NCI-H2227 (cell line): Measurements from ENCODE around the gene YKT6.
A peak's percentile ranks its signal among the peaks of the same experiment; 100 is the strongest.

ENCODE experiments used
- DNase-seq: peaks from one replicate; lab custom pipeline; 2025; ENCODE audit not compliant: unreplicated experiment; lab: John Stamatoyannopoulos, UW

The YKT6 gene

GRCh38 chr7:44217852-44218402 lies 17.1 kb downstream of the YKT6 start:
- DNase-seq: no peak

GRCh38 chr7:44218418-44219201 lies 17.8 kb downstream of the YKT6 start:
- no peak for DNase-seq

DNA sequence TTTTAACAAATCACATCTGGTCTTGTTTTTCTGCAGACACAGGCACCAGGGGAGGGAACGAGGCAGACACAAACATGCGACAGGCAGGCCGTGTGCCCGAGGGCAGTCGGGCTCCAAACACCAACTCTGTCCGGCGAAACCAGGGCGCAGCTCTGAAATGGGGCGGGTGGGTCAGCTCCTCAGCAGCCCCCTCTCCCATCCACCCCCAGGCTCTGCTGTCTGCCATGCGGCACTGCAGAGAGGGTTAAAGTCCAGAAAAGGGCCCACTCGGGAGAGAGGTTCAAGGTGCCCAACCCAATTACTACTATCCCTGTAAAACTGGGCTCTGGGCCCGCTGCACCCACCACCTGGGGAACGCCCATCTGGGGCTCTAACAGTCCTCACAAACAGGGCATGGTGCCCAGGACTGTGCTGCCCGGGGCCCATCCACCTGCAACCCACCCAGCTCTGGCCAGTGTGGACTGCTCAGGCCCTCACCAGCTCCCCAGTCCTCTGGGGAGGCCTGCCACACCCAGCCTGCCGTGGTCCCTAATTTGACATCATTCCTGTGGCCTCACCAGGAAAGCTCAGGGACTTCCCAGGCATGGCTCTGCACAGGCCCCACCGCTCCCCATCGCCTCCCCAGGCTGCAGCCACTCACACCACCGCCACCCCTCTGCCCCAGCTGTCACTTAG lies 18.7 kb downstream of the YKT6 start:
- DNase-seq: no peak

DNA sequence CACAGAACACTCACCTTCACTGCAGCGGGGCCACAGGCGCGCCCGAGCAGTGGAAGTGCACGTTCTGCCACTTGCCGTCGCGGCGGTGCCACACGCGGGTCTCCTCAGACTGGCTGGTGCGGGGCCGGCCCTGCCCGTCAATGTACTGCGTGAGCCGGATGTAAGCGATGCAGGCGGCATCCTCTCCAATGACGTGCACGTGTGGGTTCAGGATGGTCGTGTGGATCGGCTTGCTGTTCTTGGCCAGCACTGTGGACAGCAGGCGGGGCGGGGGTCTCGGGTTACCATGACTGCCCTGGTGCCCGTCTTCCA lies 19.2 kb downstream of the YKT6 start:
- DNase-seq: no peak

- DNase-seq: no peak
Observed at GRCh38 chr7:44220358-44221112, 19.8 kb downstream of the YKT6 start.

DNA sequence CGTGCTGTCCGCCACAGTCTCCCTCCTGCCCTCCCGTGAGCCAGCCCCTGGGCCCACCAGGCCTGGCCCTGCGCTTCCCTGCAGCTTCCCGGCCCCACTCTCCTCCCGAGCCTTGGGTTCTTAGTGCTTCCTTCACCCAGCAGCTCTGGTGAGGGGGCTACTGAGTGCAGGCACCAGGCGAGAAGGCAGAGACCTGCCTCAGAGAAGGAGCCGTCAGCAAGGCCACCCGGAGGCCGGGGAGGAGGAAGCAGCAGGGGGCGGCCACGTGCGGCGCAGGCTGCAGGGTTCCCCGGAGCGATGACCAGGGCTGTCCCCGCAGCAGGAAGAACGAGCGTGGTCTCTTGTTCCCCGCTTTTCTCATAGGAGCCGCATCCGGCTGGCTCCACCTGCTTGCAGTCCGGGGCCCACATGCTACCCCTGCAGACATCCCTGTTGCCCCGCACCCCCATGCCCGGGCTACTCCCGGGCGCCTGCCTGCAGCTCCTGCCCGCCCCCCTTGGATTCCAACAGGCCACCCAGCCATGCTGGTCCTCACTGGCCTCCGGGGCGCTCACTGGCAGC lies 20.5 kb downstream of the YKT6 start:
- no peak for DNase-seq

DNA sequence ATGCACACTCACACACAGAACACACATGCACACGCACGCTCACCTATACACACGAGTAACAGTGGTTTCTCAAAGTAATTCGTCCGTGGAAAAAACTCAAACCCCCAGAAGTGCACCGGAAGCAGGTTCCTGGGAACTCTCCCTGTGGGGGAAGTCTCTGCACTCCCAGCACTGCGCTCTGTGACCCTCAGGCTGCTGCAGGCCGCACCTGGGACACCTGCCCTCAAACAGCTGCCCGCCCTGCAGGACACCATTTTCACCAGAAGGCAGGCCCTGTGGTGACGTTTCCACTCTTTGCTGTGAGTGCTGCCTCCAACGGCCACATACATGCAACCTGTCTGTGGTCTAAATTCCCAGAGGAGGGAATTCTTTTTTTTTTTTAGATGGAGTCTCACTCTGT lies 21.3 kb downstream of the YKT6 start:
- no peak for DNase-seq

DNA sequence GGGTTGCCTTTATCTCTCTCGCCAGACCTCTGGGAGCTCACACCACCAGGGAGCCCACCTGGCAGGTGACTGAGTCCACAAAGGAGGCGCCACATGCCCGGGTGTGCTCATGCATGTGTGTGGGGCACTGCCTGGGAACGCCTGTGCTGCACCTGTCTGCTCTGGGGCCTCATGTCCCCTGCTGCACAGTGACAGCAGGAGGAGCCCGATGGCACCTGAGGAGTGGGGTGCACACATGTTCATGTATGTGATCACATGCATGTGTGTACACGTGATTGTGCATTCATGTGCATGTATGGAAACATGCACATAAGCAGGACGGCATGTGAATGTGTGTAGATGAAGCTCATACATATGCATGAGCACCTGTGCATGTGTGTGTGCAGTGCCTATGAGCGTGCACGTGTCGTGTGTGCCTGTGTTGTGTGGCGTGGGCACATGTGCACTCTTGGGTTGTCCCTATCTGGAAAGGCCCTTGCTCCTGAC lies 22.0 kb downstream of the YKT6 start:
- no peak for DNase-seq

- DNase-seq: peak; percentile 62
Observed at GRCh38 chr7:44223362-44224079, 22.7 kb downstream of the YKT6 start.

DNA sequence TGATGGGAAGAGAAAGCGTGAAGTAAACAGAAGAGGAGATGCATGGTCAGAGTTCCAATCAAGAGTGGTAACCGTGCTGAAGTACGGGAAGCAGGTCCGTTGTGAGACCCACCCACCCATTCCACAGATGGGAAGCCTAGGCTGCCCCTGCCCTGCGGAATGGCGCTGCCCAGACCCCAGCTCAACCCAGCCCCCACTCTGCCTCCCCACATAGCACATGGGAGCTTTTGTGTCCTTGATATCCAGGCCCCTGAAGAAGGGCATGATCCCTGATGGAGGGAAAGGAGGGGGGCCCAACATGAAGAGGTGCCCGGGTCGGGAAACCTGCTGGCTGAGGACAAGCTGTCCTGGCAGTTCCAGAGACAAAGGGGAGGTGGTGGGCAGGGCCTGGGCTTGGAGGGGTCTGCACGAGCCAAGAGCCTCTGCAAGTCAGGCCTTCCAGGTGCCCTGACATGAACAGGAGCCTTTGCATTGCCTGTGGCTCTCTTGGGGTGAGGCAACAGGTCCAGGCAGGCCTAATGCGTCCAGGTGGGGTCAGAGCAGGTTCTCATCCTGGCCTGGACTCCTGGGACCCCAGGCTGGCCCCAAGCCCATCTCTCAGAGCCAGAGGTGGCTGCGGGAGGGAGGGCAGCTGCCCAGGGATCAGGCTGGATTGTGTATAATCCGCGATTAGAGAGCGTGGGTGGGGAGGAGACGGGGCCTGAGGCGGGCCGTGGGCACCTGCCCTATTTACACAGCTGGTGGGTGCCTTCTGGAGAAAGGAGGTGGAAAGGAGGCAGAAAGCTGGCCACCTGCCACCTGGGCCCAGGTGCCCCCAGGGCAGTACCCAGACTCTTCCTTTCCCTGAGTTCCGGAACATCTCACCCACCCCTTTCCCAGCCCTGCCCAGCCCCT lies 23.5 kb downstream of the YKT6 start:
- DNase-seq: no peak

DNA sequence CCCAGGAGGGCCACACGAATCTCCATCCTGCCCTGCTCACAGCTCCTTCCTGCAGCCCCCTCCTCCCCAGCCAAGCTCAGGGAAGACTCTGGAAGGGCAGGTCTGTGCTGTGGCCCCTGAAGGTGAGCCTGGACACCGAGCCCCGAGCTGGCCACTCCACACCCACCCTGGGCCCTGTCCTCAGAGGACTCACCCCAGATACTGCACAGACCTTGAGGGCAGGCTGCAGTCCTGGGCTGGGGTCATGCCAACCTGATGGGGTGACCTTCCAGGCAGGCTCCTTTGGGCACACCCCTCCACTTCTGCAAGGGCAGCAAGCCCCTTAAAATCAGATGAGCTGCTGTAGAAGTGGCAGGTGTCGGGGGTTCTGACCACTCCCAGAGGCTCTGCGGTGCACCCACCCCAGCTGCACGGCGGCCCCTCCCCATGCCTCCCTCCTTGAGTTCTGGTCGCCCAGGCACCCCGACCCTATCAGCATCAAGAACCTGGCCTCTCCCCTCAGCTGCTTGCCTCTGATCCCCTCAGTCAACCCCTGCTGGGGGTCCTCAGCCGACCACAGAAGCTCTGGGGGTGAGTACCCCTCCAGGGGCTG lies 24.3 kb downstream of the YKT6 start:
- no peak for DNase-seq

- no peak for DNase-seq
Observed at GRCh38 chr7:44225566-44226395, 25.0 kb downstream of the YKT6 start.

GRCh38 chr7:44226396-44226753 lies 25.6 kb downstream of the YKT6 start:
- no peak for DNase-seq

DNA sequence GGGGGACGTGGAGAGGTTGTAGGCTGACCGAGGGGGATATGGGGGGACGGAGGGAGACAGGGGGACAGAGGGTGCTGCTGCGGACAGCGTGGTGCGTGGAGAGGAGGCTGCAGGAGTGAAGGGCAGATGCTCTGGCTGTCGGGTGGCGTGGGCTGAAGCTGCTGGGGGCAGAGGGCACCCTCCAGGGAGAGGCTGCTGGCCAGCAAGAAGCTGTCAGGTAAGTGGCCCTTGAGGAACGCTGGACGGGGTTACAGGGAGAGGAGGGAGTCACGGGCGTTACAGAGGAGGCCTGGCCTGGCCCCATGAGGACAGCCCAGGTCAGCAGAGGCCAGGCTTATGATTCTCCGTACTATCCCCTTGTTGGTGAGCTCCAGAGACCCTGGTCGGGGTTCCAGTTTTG lies 27.1 kb downstream of the YKT6 start:
- no peak for DNase-seq

- no peak for DNase-seq
Observed at GRCh38 chr7:44228571-44229350, 28.0 kb downstream of the YKT6 start.

DNA sequence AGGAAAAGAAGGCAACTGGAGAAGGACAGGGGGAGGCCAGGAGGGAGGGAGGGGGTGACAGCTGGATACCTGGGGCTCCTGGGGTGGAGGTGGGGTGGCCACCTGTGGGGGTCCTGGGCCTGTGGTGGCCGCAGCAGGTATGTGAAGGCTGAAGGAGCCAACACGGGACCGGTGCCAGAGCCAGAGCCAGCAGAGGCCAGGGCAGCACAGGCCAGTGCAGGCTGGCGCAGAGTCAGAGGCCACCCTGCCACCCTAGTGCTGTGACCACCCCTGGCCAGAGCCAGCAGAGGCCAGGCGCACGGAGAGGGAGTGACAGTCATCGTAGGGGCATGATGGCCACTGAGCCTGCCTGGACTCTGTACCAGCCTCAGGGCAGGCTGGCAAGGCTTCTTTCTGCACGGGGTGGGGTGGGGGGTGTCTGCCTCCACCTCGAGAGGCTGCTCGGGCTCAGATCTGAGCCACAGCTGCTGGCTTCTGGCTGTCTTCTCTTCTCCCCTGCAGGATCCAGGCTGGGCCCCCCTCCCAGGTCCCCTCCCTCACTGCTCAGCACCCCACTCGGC lies 28.8 kb downstream of the YKT6 start:
- DNase-seq: no peak

GRCh38 chr7:44230286-44230685 lies 29.5 kb downstream of the YKT6 start:
- no peak for DNase-seq
